Hepatocyte (in vitro differentiated cells): Measurements from ENCODE around the gene C19orf25.

Experiments
- CTCF ChIP-seq: fragments of 200-600 bp; sonication (generic); IDR thresholded peaks from 2 replicates; pipeline ENCODE4 v1.5.1; 2016; ENCODE audit warnings: antibody characterized with exemption, mild to moderate bottlenecking; ENCODE audit not compliant: poor library complexity
- EZH2phosphoT487 ChIP-seq: fragments of 200-600 bp; sonication (generic); IDR thresholded peaks from one replicate; pipeline ENCODE4 v1.6.1; 2018; ENCODE audit warnings: antibody characterized with exemption, mild to moderate bottlenecking, low read depth, moderate library complexity; ENCODE audit not compliant: unreplicated experiment, severe bottlenecking

- no peak for TF ChIP-seq CTCF
- no peak for TF ChIP-seq EZH2phosphoT487
Measured at GRCh38 chr19:1481893-1482360, 2.9 kb upstream of the C19orf25 start.
